HepG2 (cell line): ENCODE measurements around the gene IMMT. TPM values are rescaled to one million over a fixed set of nuclear protein-coding genes. Genes with fewer than 3 reads are reported as not detected.

Experiments used
- ATAC-seq: fragments of 200-7000 bp; cut with Tn5 transposase; 3 replicates; pipeline ENCODE4 v1.9.1; 2020; ENCODE audit warnings: mild to moderate bottlenecking, moderate library complexity
- BruUV-seq: library from RNA; stranded (reverse); fragments of 400-500 nt; replicated peaks from 2 replicates; lab custom pipeline; 2021; lab: Mats Ljungman, UMichigan
- CTCF ChIA-PET: fragments of 300-600 bp; formaldehyde crosslinking; extraction: SDS; loops from one replicate; lab custom pipeline; 2021; ENCODE audit warnings: low total read pairs, inconsistent platforms, low intra/inter-chr PET ratio; lab: Yijun Ruan, JAX
- POLR2A ChIA-PET: fragments of 350-600 bp; sonication (Branson Sonifier 250); formaldehyde crosslinking; loops from one replicate; lab custom pipeline; 2020; ENCODE audit warnings: antibody characterized with exemption, inconsistent platforms; lab: Yijun Ruan, JAX
- DNase-seq: peaks from one replicate; pipeline ENCODE4 v3.0.0-alpha.2; 2015; ENCODE audit warnings: low spot score
- FAIRE-seq: peaks from 3 replicates; lab custom pipeline; 2011; peaks lifted over from hg19 to GRCh38; lab: Jason Lieb, UNC
- H2AFZ ChIP-seq: one replicate; pipeline ENCODE4 v1.6.1; 2011; ENCODE audit warnings: low read length, inconsistent platforms
- H3K27ac ChIP-seq: fragments of 300-600 bp; 3 replicates; pipeline ENCODE4 v1.8.0; 2011; ENCODE audit warnings: mixed run types, mild to moderate bottlenecking, mixed read lengths, low read length, inconsistent platforms; ENCODE audit not compliant: insufficient read depth; ENCODE audit errors: extremely low read length
- H3K27me3 ChIP-seq, 2 experiments: fragments of 200-600 bp in 1 of 2; 2 replicates in 1 of 2; 3 replicates in 1 of 2; pipeline versions ENCODE4 v1.6.0 to v1.8.0; 2011; ENCODE audit warnings: low read length in 2 of 2, mild to moderate bottlenecking in 2 of 2, moderate library complexity in 2 of 2, inconsistent platforms in 1 of 2; ENCODE audit not compliant: insufficient read depth in 2 of 2, control insufficient read depth in 1 of 2
- H3K36me3 ChIP-seq, 2 experiments: fragments of 200-600 bp in 1 of 2; replicated peaks in 1 of 2; 2 replicates in 1 of 2; 3 replicates in 1 of 2; pipeline versions ENCODE4 v1.5.1 to v1.8.0; 2011; ENCODE audit warnings: low read length in 2 of 2, inconsistent platforms in 1 of 2; ENCODE audit not compliant: insufficient read depth in 2 of 2, control insufficient read depth in 1 of 2
- H3K4me1 ChIP-seq: 2 replicates; pipeline ENCODE4 v1.5.1; 2012; ENCODE audit warnings: low read length, inconsistent platforms; ENCODE audit not compliant: insufficient read depth
- H3K4me2 ChIP-seq: 2 replicates; pipeline ENCODE4 v1.6.0; 2011; ENCODE audit warnings: low read depth, low read length, inconsistent platforms
- H3K4me3 ChIP-seq, 3 experiments: fragments of 200-600 bp in 1 of 3; sonication (generic), shearing (Covaris generic) in 1 of 3; replicated peaks in 1 of 3; 2 replicates each; pipeline ENCODE4 v1.5.1; 2011 to 2016; ENCODE audit warnings: low read length in 3 of 3, inconsistent platforms in 2 of 3, low read depth in 2 of 3, mild to moderate bottlenecking in 2 of 3, control low read depth in 1 of 3, mixed read lengths in 1 of 3; ENCODE audit not compliant: insufficient read depth in 1 of 3
- H3K79me2 ChIP-seq: one replicate; pipeline ENCODE4 v1.6.1; 2011; ENCODE audit warnings: low read length, inconsistent platforms; ENCODE audit not compliant: insufficient read depth
- H3K9ac ChIP-seq: 2 replicates; pipeline ENCODE4 v1.6.0; 2011; ENCODE audit warnings: mild to moderate bottlenecking, low read depth, low read length, inconsistent platforms; ENCODE audit not compliant: insufficient read depth
- H3K9me3 ChIP-seq: 2 replicates; pipeline ENCODE4 v1.5.1; 2012; ENCODE audit warnings: mild to moderate bottlenecking, low read length
- H4K20me1 ChIP-seq: 2 replicates; pipeline ENCODE4 v1.6.0; 2011; ENCODE audit warnings: inconsistent platforms, mild to moderate bottlenecking, low read length, moderate library complexity; ENCODE audit not compliant: insufficient read depth
- ASH2L ChIP-seq: fragments of 300-600, 200-600 bp; sonication (generic); IDR thresholded peaks from 2 replicates; pipeline ENCODE4 v1.7.0; 2017; ENCODE audit warnings: low read depth, mild to moderate bottlenecking, moderate library complexity, mixed read lengths, low read length; ENCODE audit not compliant: insufficient read length
- ZNF263 ChIP-seq: sonication (generic); formaldehyde crosslinking; IDR thresholded peaks from 2 replicates; pipeline ENCODE4 v1.4.0; 2020; ENCODE audit warnings: missing genetic modification reagents
- WGBS: methylation state at CpG from one replicate; pipeline ENCODE4 v1.1.6; 2017; ENCODE audit warnings: low lambda C conversion rate; 5-methylcytosine and 5-hydroxymethylcytosine counted together
- in situ Hi-C: cut with HindIII; loops from 2 replicates; pipeline ENCODE4 v1.10.0; 2017; ENCODE audit warnings: low pct_unique_long_range_greater_than_20kb; ENCODE audit not compliant: extremely low pct_ligation_motif_present
- intact Hi-C: fragments of 100-400 bp; cut with micrococcal nuclease; formaldehyde crosslinking; loops from one replicate; pipeline ENCODE4 v1.10.0; 2022; ENCODE audit not compliant: unreplicated experiment
- polyA plus RNA-seq, 8 experiments: library from polyadenylated mRNA; depleted of rRNA in 3 of 8; stranded (reverse) in 7 of 8; unstranded in 1 of 8; fragments of >200 nt; fragmentation: Illumina TruSeq in 4 of 8; extraction: Trizol in 4 of 8; gene quantifications; 2 replicates each; pipeline versions ENCODE4 v1.2.1 to v1.2.3, GENCODE V29; 2011 to 2016; ENCODE audit warnings: low read depth in 4 of 8, missing spikeins in 1 of 8, mixed read lengths in 1 of 8; ENCODE audit not compliant: insufficient read depth in 1 of 8
- total RNA-seq, 5 experiments: library from RNA; depleted of rRNA; stranded (reverse); fragments of >200 nt; fragmentation: Illumina TruSeq; extraction: Trizol; gene quantifications; 2 replicates each; pipeline ENCODE4 v1.2.3, GENCODE V29; 2016; ENCODE audit warnings: low read depth in 1 of 5
- TF ChIP-seq, protein P1 (sequence below): fragments of 450-650 bp; IDR thresholded peaks from 2 replicates; pipeline ENCODE4 v1.6.1; 2016

The IMMT gene
- total and polyA plus RNA-seq, 2 of the 13 experiments (the other 11 are each of a cell fraction or from before 2014, with no cell fraction given): 63.5 to 119 TPM

DNA sequence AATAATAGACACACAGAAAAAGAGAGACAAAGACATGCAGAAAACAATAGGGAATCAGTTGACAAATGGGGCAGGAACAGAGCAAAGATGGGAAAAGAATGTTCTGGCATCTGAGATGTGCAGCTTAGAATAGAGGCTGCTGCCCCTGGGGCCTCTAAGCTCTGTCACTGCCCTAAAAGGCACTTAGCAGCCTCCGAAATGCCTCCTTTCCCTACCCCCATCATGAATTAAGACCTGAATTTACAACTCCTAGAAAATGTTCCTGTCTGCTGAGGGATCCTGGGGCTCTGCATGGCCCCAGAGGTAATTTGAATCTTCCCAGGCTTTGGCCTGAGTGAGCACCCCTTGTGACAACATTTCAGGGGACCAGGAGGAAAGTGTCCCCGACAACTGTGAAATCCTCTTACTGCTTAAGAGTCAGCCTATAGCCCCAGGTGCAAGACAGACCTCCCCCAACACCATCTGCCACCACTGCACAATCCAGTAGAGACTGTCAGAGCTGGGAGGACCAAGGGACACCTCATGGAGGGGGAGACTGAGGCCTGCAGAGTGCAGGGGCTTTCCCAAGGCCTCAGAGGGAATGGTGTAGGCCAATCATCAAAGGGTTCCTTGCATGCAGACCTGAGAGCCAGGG, 28.8 kb upstream of the IMMT start (continued):
- no peak for TF ChIP-seq ASH2L

DNA sequence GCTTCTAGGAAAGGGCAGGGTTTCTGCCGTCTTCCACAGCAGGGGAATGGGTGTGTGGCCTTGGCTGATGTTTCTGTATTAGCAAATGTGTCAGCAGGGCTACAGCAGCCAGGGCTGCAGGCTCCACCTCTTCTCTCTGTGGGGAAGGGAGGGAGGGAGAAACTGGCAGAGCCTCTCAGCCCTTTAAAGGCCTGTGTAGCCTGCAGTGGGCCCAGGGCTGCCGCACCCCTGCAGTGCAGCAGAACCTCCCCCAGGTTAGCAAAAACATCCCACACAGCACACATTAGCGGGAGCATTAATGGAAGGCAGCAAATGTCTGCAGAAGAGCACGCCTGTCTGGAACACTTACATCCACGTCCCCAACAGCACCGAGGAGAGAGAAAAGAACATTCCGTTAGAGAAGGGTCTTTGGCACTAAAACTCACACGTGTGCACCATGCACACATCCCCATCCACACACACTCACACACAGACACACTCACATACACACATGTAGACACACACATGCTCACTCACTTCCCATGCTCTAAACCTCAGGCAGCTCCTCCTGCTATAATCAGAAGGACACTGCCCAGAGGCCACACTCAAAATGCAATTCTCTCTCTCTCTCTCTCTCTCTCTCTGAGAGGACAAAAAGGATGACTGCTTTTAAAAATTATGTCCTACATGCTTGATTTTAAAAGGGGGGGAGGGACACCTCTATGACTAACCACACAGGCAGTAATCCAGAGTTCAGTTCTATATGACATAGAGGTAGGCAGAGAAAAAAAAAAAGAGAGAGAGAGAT, 28.1 kb upstream of the IMMT start:
- ChIA-PET POLR2A (no interaction called here), CTCF (no interaction called here)
- Histone ChIP-seq H3K79me2 (no peaks in the 10 kb centered on the region), H3K4me3 (no peak overlapping the region), H3K4me2 (no peak overlapping the region), H3K9me3 (no peaks in the 10 kb centered on the region), H3K27me3 (peaks cover 4 to 16% of the 10 kb centered on the region in 2 experiments; a peak in 2 of 5 replicates), H2AFZ (no peak overlapping the region), H3K27ac (no peak overlapping the region), H3K36me3 (no peaks in the 10 kb centered on the region), H4K20me1 (no peaks in the 10 kb centered on the region), H3K4me1 (peaks cover 35% of the 10 kb centered on the region), H3K9ac (no peak overlapping the region)
- DNase-seq (no peak), FAIRE-seq (no peak), ATAC-seq (peak; percentile 28; the same call in 2 of the 3 replicates)
- BruUV-seq: no TSS peak
- intact Hi-C loops: no loop called here
- WGBS: 39% methylated on average over 7 of the region's 8 CpGs
- TF ChIP-seq, protein P1, sequence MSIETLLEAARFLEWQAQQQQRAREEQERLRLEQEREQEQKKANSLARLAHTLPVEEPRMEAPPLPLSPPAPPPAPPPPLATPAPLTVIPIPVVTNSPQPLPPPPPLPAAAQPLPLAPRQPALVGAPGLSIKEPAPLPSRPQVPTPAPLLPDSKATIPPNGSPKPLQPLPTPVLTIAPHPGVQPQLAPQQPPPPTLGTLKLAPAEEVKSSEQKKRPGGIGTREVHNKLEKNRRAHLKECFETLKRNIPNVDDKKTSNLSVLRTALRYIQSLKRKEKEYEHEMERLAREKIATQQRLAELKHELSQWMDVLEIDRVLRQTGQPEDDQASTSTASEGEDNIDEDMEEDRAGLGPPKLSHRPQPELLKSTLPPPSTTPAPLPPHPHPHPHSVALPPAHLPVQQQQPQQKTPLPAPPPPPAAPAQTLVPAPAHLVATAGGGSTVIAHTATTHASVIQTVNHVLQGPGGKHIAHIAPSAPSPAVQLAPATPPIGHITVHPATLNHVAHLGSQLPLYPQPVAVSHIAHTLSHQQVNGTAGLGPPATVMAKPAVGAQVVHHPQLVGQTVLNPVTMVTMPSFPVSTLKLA: peak; percentile 64; the same call in 1 of the 2 replicates
- TF ChIP-seq ZNF263 (CRISPR knock-in tag): no peak
- in situ Hi-C loops: loop anchor here (5.0 kb wide), 1 partner anchor 149 kb away; no protein-coding TSS in a partner anchor
